ENCODE data around the gene CPXM2. TPM values are rescaled to one million over a fixed set of nuclear protein-coding genes. Genes with fewer than 3 reads are reported as not detected.

CPXM2 gene
- polyA plus RNA-seq, 2 of the 4 experiments (the other 2 are of a cell fraction): not detected

DNA sequence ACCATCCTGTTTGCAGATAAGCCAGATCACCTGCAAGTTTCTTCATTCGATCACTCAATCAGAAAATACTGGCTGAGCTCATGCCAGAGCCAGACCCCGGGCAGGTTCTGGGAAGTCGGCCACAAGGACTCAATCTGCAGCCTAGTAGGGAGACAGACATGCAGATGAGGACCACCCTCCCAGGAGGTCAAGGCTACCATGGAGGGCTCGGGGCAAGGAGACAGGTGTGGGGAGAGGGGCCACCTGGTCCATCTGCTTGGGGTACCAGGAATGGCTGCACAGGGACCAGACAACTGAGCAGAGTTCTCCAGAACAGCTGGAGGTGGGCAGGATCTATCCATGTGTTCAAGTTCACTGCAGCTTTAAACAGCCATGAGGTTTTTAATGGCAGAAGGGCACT is 16.8 kb upstream of the CPXM2 start:
- ChIA-PET POLR2A (no interaction called here), CTCF (no interaction called here)
- no peaks in the 10 kb centered on the region for H3K4me1 ChIP-seq

DNA sequence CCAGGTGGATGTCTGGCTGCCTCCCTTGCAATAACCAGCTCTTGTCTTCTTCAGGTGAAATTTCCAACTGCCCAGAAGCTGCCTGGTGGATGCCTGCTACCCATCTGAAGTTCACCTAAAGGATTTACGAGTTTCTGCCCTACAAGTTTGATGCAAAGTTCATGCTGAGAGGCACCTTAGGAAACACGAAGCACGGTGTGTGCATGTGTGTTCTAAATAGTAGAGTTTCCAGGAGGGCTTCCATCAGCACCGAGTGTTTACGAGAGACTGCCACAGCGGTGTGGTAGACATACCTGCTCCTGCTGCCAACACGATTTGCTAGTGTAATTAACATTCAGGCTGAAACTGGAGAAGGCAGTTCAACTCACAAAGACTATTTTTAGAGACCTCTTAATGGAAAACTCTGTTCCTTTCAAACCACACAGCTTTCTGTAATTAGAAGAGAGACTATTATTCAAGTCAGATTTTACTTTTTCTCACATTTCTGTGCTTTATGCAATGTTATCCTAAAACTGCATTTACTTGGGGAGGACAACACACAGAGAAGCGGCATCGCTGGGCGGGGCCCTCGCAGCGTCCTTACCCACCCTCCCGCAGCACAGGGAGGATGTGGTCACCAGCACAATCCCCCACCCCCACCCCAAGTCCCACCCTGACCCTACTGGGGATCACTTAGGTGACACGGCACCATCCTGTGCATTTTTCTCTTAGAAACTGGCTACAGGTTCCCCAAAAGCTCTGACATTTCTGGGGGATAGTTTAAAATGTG is 15.5 kb upstream of the CPXM2 start:
- WGBS (ENCODE audit: missing lambda C conversion rate): 14% methylated on average over 13 of the region's 14 CpGs
- no peak for ATAC-seq
- TF ChIP-seq FOSB (CRISPR knock-in tag; IDR thresholded peaks at IDR 0.05): no peak
- no peak for TF ChIP-seq HEYL (CRISPR knock-in tag; IDR thresholded peaks at IDR 0.05)
- TF ChIP-seq, protein P1, sequence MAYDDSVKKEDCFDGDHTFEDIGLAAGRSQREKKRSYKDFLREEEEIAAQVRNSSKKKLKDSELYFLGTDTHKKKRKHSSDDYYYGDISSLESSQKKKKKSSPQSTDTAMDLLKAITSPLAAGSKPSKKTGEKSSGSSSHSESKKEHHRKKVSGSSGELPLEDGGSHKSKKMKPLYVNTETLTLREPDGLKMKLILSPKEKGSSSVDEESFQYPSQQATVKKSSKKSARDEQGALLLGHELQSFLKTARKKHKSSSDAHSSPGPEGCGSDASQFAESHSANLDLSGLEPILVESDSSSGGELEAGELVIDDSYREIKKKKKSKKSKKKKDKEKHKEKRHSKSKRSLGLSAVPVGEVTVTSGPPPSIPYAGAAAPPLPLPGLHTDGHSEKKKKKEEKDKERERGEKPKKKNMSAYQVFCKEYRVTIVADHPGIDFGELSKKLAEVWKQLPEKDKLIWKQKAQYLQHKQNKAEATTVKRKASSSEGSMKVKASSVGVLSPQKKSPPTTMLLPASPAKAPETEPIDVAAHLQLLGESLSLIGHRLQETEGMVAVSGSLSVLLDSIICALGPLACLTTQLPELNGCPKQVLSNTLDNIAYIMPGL (CRISPR knock-in tag; IDR thresholded peaks at IDR 0.05; ENCODE audit: borderline replicate concordance): no peak
- no peak for TF ChIP-seq MAFK (IDR thresholded peaks at IDR 0.05; ENCODE audit: partially characterized antibody)
- no peak for TF ChIP-seq POLR2AphosphoS2 (conservative IDR thresholded peaks at IDR 0.05; ENCODE audit: low read length)
- TF ChIP-seq KDM1A (IDR thresholded peaks at IDR 0.05; ENCODE audit: low read depth): no peak
- TF ChIP-seq CHD2 (IDR thresholded peaks at IDR 0.05; ENCODE audit: low read length, partially characterized antibody): no peak
- no peak for TF ChIP-seq TP53 (CRISPR knock-in tag; IDR thresholded peaks at IDR 0.05)
- no peak for TF ChIP-seq CHD4 (IDR thresholded peaks at IDR 0.05; ENCODE audit: borderline replicate concordance)
- no peak for TF ChIP-seq ZNF302 (CRISPR knock-in tag; IDR thresholded peaks at IDR 0.05)
- TF ChIP-seq CEBPB (IDR thresholded peaks at IDR 0.05): no peak
- TF ChIP-seq ZSCAN20 (CRISPR knock-in tag; IDR thresholded peaks at IDR 0.05): no peak
- TF ChIP-seq CBX8 (IDR thresholded peaks at IDR 0.05): no peak
- TF ChIP-seq EHF (CRISPR knock-in tag; IDR thresholded peaks at IDR 0.05): no peak
- TF ChIP-seq NPAS2 (CRISPR knock-in tag; IDR thresholded peaks at IDR 0.05; ENCODE audit: borderline replicate concordance): no peak
- no peak for TF ChIP-seq KDM5A (IDR thresholded peaks at IDR 0.05)
- TF ChIP-seq MYC (IDR thresholded peaks at IDR 0.05; ENCODE audit: borderline replicate concordance, low read length): no peak
- FAIRE-seq: no peak
- Histone ChIP-seq H3K4me1 (no peaks in the 10 kb centered on the region), H3K4me3 (no peak overlapping the region), H3K27ac (no peak overlapping the region), H3K9me3 (no peaks in the 10 kb centered on the region), H3K4me2 (no peak overlapping the region)
- CTCF ChIA-PET: no interaction called here
- POLR2A ChIA-PET: no interaction called here
- DNase-seq (ENCODE audit: low read depth in 1 of 2, low spot score in 1 of 2): no peak

More for the DNA sequence above, 16.8 kb upstream of the CPXM2 start:
- no peak overlapping the region for H3K4me2 ChIP-seq
- no peak for TF ChIP-seq EHF (CRISPR knock-in tag; IDR thresholded peaks at IDR 0.05)
- DNase-seq (ENCODE audit: low read depth in 1 of 2, low spot score in 1 of 2): no peak
- no peak overlapping the region for H3K27ac ChIP-seq
- ATAC-seq: no peak
- FAIRE-seq: no peak
- WGBS (ENCODE audit: missing lambda C conversion rate): 0% methylated on average over 3 of the region's 4 CpGs
- H3K9me3 ChIP-seq: no peaks in the 10 kb centered on the region
- no peak overlapping the region for H3K4me3 ChIP-seq

DNA sequence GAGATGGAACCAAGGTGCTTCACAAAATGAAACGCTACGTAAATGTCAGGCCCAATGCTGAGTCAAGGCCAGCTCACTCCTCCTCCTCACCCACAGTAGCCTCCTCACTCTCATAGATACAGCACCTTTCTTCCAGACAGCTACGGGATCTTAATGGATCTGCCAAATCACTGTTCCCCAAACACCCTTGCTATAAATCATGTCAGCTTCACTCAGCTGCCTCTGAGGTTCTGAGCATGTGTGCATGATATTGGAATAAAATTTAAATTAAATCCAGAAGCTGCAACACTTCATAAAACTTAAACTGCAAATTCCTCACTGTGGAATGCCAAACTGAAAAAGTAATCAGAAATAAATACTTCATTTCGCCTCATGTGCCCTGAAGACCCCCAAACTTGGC is 14.7 kb upstream of the CPXM2 start:
- FAIRE-seq (no peak), ATAC-seq (no peak), DNase-seq (ENCODE audit: low read depth in 1 of 2, low spot score in 1 of 2) (no peak)
- POLR2A ChIA-PET: no interaction called here
- Histone ChIP-seq H3K4me3 (no peak overlapping the region), H3K9me3 (no peaks in the 10 kb centered on the region), H3K4me2 (no peak overlapping the region), H3K27ac (no peak overlapping the region), H3K4me1 (no peaks in the 10 kb centered on the region)
- CTCF ChIA-PET: interaction anchor here (1.3 kb wide), 1 partner anchor 28 kb away, joined by 3 read pairs; no protein-coding TSS in a partner anchor
- TF ChIP-seq HEYL (CRISPR knock-in tag; IDR thresholded peaks at IDR 0.05) (no peak), MAZ (IDR thresholded peaks at IDR 0.05; ENCODE audit: borderline replicate concordance, low read depth, low read length) (no peak), ESRRA (IDR thresholded peaks at IDR 0.05; ENCODE audit: borderline replicate concordance, low read length) (no peak), MAFK (IDR thresholded peaks at IDR 0.05; ENCODE audit: partially characterized antibody) (no peak), KDM1A (IDR thresholded peaks at IDR 0.05; ENCODE audit: low read depth) (no peak), CBX8 (IDR thresholded peaks at IDR 0.05) (no peak), RARB (CRISPR knock-in tag; IDR thresholded peaks at IDR 0.05) (no peak), TFCP2L1 (CRISPR knock-in tag; IDR thresholded peaks at IDR 0.05) (no peak), HOXB13 (CRISPR knock-in tag; IDR thresholded peaks at IDR 0.05; ENCODE audit: low read depth) (no peak), FOSB (CRISPR knock-in tag; IDR thresholded peaks at IDR 0.05) (no peak)
- 47% methylated on average over 4 of the region's 4 CpGs for WGBS (ENCODE audit: missing lambda C conversion rate)
